Nucleus accumbens (tissue), 56 donors: ENCODE data around the gene NFS1.
"Not testable (repeated sequence)": the region's sequence is repeated elsewhere in the genome, so short reads cannot be mapped to it uniquely, and the experiment has no call there.

Source experiments
- DNase-seq, 56 donors: peaks; one replicate each; lab custom pipeline; 2025; lab: John Stamatoyannopoulos, UW

The NFS1 gene

DNA sequence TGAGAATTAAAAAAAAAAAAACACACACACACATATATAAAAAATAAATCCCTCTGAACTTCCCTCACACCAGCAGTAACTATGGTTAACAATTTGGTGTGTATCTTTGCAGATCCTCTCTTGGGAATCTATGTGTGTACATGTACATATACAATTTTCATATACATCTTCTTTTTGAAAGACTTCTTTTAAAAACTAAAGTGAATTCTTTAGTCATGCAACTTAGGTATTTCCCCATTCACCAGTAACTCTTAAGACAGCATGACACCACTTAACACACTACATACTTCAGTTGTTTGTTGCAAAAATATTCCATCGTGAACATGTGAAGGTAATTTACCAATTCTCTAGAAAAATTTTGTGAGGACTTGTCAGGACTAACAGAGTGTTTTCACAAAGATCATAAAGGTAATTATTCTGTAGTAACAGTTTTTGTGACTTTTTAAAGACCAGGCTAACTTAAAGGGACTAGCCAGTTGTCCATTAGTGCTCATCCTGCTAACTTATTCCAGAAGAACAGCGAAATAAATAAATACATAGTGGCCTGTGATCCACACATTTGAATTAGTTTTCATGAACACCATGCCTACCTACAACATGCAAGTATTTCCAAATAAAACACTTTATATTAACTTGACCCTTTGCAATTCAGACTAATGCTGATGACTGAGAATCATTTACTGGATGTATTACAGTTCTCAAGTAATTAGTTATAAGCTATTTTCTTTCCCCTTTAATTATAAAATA, 30.9 kb upstream of the NFS1 start:
- DNase-seq: no peak

DNA sequence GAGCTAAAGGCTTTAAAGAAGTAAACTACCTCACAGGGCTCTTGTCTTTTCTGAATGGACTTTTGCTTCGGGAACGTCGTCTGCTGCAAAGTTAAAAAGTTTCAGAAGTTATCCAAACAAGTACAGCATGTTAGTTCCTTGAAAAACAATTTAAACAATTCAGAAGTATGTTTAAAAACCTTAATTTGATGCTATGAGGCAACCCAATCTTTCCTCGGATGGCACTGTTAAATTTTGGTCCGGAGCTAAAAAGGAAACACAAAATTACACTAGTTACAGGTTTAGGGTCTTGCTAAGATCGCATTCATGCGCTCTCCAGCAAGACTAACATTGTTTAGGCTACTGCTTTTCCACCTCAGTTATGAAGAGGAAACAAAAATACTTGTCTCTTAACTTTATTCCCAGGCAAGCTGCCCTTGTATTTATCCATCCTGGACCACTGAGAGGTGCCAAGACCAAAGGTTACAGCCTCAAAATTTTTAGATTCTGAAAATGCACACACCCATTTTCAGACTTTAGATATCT, 30.2 kb upstream of the NFS1 start:
- no peak for DNase-seq

DNA sequence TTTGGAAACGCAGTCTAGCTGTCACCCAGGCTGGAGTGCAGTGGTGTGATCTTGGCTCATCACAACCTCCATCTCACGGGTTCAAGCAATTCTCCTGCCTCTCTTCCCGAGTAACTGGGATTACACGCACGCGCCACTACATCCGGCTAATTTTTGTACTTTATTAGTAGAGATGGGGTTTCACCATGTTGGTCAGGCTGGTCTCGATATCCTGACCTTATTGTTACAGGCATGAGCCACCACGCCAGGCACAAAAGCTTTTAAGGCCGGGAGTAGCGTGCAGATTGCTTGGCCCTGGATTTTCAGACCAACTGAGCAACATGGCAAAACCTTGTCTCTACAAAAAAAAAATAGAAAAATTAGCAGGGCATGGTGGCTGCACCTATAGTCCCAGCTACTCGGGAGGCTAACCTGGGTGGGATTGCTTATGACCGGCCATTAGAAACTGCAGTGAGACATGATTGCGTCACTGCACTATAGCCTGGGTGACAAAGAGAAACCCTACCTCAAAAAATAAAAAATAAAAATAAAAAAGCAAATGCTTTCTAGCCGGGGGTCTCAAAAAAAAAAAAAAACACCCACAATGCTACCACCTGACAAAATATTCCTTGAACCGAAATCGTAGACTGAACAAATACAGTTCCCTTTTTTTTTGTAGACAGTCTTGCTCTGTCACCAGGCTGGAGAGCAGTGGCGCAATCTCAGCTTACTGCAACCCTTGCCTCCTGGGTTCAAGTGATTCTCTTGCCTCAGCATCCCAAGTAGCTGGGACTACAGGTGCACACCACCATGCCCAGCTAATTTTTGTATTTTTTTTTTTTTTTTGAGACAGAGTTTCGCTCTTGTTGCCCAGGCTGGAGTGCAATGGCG, 27.9 kb upstream of the NFS1 start:
- no peak for DNase-seq

DNA sequence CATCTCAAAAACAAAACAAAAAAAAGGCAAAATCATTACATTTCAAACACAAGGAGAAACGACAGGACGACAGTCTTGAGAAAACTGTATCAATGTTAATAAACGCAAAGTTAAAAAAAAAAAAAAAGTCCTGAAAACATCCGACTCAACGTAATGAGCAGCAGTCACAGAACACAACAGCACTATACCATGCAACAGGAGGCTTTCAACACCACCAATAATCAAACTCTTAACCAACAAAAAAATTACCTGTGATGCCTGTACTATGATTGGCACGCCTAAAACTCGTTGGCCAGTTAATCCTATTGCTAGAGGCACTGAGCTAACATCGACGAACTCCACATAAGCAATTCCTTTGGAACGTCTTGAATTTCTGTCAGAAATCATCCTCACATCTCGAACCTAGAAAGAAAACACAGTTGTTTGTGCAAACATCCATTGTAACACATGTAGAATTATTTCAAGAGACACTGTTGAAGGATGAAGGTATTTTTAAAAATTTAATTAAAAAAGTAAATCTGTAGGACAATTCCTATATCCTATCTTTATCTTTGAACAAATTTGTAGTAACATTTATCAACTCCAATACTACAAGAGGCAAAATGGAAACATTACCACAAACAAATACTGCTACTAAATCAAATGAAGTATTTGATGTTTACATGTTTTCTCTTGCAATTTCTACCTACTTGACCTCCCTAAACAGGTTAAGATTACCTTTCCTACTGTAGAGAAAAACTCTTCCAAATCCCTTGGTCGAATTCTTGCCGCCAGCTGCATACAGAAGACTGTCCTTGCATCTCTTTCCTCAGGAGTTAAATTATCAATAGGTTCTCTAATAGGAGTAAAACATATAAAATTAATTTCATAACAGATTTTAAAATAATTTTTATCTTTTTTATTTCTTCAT, 25.4 kb upstream of the NFS1 start:
- no peak for DNase-seq

DNA sequence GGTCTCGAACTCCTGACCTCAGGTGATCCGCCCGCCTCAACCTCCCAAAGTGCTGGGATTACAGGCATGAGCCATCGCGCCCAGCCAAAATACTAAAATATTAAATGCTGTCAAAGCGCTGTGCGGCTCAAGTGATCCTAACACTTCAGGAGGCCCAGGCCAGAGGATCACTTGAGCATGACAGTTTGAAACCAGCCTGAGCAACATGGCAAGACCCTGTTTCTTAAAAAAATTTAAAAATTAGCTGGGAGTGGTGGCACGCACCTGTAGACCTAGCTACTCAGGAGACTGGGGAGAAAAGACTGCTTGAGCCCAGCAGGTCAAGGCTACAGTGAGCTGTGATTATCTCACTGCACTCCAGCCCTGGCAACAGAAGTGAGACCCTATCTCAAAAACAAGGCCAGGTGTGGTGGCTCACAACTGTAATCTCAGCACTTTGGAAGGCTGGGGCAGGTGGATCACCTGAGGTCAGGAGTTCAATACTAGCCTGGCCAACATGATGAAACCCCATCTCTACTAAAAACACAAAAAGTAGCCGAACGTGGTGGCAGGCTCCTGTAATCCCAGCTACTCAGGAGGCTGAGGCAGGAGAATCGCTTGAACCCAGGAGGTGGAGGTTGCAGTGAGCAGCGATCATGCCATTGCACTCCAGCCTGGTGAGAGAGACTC, 24.6 kb upstream of the NFS1 start:
- DNase-seq: not testable (repeated sequence)

DNA sequence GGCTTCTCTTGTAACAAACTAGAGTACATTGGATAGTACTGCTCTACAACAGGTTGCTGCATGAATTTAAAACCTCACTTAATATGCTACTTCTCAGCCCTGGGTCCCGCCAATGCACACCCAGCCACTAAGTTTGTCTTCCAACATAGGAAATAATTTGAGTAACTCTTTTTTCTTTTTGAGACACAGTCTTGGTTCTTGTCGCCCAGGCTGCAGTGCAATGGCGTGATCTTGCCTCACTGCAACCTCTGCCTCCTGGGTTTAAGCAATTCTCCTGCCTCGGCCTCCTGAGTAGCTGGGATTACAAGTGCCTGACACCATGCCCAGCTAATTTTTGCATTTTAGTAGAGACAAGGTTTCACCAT, 24.1 kb upstream of the NFS1 start:
- not testable (repeated sequence) for DNase-seq

DNA sequence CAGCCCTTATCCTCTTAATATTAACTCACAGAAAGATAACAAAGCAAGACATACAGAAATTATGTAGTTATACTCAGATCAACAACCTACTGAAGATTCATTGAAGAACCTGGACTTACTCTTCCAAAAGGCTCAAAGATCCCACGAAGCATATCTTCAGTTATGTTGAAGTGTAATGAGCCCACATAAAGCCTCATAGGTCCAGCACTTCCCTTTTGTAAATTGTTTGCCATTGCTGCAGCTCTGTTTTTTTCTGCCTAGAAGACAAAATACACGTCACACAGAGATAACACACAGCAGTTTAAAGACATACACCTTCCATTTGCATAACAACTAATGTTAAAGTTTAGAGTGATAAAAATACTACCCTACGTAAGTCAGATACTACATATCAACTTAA, 22.5 kb upstream of the NFS1 start:
- no peak for DNase-seq

DNA sequence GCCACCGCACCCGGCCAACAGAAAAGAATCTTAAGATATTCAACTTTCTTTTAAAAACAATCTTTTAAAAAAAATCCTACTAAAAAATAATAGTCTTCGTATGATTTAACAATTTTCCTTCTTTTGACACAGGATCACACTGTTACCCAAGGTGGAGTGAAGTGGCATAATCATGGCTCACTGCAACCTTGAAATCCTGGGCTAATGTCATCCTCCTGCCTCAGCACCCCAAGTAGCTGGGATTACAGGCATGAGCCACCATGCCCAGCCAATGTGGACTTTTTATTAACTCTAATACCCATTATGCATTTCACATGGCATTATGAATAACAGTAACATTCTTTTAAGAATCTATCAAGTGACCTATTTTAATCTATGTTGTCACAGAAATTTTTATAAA, 22.1 kb upstream of the NFS1 start:
- DNase-seq: no peak

DNA sequence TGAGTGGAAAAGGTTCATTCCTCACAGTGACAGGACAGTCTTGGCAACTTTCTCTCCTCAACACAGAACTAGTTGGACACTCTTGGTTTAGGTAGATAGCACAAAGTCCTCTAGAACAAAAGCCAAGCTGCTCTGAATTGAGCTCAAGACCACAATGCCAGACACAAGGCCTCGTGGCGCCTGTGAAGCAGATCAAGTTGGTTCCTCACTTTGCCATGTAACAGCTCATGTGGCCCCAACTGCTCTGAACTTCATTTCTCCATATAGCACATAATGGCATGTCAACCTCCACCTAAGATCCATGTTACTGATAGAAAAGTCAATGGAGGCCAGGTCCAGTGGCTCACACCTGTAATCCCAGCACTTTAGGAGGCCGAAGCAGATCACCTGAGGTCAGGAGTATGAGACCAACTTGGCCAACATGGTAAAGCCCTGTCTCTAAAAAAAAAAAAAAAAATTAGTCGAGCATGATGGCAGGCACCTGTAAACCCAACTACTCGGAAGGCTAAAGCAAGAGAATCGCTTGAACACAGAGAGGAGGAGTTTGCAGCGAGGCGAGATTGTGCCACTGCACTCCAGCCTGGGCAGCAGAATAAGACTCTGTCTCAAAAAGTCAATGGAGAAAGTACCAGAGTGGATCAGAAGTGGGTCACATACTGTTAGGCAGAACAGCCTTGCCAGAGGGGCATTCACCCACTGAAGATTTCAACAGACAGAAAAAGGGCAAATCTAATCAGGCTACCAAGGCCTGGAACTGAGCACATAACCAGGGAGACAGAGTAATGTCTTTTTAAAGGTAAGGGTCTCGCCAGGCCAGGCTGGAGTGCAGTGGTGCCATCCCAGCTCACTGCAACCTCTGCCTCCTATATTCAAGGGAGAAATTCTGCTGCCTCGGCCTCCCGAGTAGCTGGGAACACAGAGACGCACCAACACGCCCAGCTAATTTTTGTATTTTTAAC, 21.3 kb upstream of the NFS1 start:
- DNase-seq: no peak

DNA sequence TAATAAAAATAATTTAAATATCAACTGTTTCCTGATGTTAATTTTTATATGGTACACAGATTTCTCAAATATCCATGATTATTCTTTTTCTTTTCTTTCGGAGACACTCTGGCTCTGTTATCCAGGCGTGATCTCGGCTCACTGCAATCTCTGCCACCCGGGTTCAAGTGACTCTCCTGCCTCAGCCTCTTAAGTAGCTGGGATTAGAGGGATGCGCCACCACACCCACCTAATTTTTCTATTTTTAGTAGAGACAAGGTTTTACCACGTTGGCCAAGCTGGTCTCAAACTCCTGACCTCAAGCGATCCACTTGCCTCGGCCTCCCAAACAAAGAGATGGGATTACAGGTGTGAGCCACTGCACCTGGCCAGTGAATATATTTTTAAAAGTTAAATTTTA, 20.6 kb upstream of the NFS1 start:
- DNase-seq: no peak

DNA sequence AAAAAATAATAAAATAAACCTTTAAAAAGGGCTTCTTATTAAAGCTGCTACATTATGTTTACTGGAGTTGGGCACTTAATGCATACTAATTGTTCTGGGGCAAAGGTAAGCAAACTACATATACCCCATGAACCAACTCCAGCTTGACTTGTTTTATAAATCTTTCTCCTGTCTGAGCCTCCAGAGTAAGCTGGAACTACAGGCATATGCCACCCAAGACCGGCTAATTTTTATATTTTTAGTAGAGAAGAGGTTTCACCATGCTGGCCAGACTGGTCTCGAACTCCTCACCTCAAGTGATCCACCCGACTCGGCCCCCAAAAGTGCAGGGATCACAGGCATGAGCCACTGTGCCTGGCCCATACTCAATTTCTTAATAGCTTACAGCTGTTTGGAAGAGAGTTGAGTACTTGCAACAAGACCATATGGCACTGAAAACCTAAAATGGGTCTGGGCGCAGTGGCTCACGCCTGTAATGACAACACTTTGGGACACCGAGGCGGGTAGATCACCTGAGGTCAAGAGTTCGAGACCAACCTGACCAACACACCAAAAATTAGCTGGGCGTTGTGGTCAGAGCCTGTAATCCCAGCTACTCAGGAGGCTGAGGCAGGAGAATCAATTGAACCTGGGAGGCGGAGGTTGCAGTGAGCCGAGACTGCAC, 20.0 kb upstream of the NFS1 start:
- DNase-seq: no peak

DNA sequence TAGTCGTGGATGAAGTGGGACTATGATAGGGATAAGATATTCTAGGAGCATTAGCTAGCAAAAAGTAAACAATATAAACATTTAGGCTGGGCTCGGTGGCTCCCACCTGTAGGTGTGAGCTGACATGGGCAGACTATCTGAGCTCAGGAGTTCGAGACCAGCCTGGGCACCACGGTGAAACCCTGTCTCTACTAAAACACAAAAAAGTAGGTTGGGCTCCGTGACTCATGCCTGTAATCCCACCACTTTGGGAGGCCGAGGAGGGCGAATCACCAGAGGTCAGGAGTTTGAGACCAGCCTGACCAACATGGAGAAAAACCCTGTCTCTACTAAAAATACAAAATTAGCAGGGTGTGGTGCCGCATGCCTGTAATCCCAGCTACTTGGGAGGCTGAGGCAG, 19.2 kb upstream of the NFS1 start:
- DNase-seq: not testable (repeated sequence)

DNA sequence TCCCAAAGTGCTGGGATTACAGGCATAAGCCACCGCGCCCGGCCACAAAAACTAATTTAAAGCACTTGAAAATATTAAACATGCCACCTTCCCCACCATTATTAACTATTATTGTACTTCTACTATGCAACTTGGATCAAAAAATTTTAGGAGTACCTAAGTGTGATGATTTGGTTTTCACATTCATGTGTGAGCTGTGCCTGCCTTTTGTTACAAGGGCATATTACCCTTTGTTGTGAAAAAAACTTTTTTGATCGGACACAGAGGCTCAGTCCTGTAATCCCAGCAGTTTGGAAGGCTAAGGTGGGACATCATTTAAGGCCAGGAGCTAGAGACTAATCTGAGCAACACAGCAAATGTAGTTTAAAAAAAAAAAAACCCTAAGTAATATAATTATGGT, 17.2 kb upstream of the NFS1 start:
- no peak for DNase-seq

DNA sequence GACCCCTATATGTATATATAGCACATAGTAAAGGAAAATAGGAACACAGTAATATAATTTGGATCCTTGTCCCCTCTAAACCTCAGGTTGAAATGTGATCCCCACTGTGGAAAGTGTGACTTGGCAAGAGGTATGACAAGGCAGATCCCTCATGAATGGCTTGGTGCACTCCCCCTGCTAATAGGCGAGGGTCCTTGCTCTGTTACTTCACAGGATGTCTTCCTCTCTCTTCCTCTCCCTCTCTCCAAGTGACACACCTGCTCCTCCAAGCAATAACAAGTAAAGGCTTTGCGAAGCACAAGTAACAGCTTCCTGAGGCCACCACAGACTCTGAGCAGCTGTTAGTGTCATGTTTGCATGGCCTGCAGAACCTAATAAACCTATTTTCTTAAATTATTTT, 16.5 kb upstream of the NFS1 start:
- DNase-seq: no peak

DNA sequence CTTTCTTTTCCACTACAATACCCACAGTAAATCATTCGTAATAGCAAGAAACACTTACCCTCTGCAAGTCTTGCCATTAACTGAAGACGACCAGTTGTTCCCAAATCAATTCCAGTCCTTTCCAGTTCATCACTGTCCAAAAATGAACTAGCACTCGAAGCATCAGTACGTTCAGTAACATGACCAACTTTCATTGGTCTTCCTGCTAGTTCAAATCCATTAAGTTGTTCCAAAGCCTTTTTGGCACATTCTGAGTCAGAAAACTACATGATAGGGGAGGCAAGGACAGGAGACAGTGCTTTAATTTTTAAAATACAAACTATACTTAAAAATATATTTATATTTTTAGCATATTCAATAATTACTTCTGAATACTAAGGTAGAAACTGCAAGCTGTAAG, 15.0 kb upstream of the NFS1 start:
- DNase-seq: no peak

DNA sequence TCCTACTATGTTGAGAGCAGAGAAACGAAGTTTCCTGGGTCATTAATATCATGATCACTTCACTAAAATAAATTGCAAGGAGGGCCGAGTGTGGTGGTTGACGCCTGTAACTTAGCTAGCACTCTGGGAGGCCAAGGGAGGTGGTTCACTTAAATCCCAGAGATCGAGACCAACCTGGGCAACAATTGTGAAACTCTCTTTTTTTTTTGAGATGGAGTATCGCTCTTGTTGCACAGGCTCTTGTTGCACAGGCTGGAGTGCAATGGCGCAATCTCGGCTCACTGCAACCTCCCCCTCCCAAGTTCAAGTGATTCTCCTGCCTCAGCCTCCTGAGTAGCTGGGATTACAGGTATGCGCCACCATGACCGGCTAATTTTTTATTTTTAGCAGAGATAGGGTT, 14.0 kb upstream of the NFS1 start:
- DNase-seq: not testable (repeated sequence)

DNA sequence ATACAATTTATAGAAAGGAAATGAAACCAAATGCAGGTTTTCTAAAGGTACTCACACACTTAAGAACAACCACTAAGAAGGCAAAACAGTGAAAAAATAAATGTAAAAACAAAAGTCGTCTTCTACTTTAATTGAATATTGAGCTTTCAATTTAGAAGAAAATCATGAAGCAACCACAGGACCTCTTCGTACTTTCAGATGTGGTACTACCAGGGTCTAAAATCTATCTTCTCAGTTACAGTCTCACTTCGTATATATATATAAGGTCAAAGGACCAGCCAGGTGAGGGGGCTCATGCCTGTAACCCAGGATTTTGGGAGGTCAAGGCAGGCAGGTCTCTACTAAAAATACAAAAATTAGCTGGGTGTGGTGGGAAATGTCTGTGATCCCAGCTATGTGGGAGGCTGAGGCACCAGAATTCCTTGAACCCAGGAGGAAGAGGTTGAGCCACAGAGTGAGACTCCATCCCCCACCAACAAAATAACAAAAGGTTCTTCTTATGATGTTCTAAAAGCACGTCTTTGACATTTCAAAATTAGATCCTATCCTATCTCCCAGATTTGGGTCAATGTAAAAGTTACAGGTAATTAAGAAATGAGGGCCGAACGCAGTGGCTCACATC, 12.5 kb upstream of the NFS1 start:
- DNase-seq: no peak
